Epithelial cell of prostate (primary cell): Measurements from ENCODE around the gene CUL5.
"Not testable (repeated sequence)": the region's sequence is repeated elsewhere in the genome, so short reads cannot be mapped to it uniquely, and the experiment has no call there.

ENCODE experiments used
- DNase-seq: peaks from one replicate; pipeline ENCODE4 v3.0.0-alpha.2; 2011; ENCODE audit warnings: low read depth, low spot score
- H3K27ac ChIP-seq: fragments of 450-650 bp; 2 replicates; pipeline ENCODE4 v1.5.1; 2017; ENCODE audit warnings: mild to moderate bottlenecking

The CUL5 gene

DNA sequence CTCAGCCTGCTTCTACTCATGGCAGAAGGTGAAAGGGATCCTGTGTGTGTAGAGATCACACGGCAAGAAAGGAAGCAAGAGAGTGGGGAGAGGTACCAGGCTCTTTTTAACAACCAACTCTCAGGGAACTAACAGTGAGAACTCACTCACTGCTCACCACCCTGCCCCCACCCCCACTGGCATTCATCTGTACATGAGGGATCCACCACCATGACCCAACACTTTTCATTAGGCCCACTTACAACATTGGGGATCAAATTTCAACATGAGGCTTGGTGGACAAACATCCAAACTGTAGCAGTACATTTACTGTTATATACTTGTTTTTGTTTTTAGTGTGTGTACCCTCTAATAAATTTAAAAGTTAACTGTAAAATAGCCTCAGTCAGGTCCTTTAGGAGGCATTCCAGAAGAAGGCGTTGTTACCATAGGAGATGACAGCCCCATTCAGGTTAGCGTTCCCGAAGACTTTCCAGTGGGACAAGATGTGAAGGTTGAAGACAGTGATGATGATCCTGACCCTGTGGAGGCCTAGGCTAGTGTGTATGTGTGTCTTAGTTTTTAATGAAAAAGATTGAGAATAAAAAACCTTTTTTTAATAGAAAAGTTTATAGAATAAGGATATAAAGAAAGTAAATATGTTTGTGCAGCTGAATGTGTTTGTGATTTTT is 11.3 kb downstream of the CUL5 start:
- DNase-seq, result no peak
- H3K27ac ChIP-seq, result no peak overlapping the region

- H3K27ac ChIP-seq, result no peak overlapping the region
- DNase-seq, result no peak
Measured at GRCh38 chr11:108025387-108026080, 16.8 kb downstream of the CUL5 start.

DNA sequence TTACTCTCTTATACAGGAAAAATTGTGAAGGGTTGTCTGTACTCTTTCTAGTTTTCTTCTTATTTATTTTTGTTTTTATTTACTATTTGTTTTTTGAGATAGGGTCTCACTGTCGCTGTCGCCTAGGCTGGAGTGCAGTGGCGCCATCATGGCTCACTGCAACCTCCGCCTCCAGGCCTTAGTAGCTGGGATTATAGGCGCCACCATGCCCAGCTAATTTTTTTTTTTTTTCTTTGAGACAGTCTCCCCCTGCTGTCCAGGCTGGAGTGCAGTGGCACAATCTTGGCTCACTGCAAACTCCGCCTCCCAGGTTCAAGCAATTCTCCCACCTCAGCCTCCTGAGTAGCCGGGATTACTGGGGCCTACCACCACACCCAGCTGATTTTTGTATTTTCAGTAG is 18.4 kb downstream of the CUL5 start:
- H3K27ac ChIP-seq, result no peak overlapping the region

GRCh38 chr11:108028822-108029441 is 20.2 kb downstream of the CUL5 start:
- not testable (repeated sequence) for H3K27ac ChIP-seq, DNase-seq

More for the DNA sequence above, 18.4 kb downstream of the CUL5 start:
- no peak for DNase-seq

DNA sequence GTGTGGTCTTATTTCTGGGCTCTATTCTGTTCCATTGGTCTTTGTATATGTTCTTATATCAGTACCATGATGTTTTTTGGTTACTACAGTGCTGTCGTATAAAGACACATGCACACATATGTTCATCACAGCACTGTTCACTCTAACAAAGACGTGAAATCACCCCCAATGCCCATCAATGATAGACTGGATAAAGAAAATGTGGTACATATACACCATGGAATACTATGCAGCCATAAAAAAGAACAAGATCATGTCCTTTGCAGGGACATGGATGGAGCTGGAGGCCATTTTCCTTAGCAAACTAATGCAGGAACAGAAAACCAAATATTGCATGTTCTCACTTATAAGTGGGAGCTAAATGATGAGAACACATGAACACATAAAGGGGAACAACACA is 22.9 kb downstream of the CUL5 start:
- DNase-seq, H3K27ac ChIP-seq: not testable (repeated sequence)

DNA sequence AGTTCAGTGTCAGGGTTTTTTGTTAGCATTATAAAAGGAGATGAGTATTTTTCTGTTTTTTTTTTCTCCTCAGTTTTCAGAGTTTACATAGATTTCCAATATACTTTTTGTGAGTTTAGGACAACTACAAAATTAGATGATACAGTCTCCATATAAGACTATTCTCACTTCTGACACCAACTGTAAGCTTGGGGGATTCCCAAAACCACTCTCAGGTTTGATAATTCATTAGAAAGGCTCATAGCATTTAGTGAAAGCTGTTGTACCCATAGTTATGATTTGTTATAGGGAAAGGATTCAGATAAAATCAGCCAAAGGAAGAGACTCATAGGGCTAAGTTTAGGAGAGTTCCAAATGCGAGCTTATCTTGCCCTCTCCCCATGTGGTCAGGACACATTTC is 24.1 kb downstream of the CUL5 start:
- no peak for DNase-seq
- H3K27ac ChIP-seq, result no peak overlapping the region

DNA sequence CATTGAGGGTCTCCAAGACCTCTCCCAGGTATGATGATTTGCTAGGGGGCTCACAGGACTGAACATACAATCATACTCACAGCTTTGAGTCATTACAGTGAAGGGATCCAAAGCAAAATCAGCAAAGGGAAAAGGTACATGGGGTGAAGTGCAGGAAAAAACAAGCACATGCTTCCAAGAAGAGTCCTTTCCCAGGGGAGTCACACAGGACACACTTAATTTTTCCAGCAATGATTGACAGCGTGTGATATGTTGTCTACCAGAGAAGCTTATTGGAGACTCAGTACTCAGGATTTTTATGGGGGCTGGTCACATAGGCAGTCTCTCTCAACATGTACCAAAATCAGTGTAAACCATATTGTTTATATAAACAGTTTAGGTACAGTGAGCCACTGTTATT is 25.3 kb downstream of the CUL5 start:
- DNase-seq, result no peak
- H3K27ac ChIP-seq, result no peak overlapping the region

- no peak overlapping the region for H3K27ac ChIP-seq
Measured at GRCh38 chr11:108034952-108035351, 26.3 kb downstream of the CUL5 start.

DNA sequence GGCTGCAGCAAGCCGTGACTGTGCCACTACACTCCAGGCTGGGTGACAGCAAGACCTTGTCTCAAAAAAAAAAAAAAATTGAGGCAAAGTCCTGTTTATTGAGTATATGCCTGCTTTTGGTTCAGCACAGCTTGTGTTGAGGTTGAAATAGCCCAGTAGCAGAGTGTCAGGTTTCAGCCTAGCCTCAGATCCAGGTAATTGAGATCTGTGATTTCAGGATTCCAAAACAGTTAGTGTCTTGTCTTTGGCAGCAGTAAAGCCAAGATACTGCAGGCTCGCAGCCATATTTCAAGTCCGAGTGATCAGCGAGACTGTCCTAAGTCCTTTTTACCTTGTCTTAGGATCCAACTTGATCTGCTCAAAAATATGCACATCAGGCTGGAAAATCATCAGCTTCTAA is 27.0 kb downstream of the CUL5 start:
- DNase-seq, result no peak
- no peak overlapping the region for H3K27ac ChIP-seq

More at GRCh38 chr11:108034952-108035351, 26.3 kb downstream of the CUL5 start:
- DNase-seq, result no peak

DNA sequence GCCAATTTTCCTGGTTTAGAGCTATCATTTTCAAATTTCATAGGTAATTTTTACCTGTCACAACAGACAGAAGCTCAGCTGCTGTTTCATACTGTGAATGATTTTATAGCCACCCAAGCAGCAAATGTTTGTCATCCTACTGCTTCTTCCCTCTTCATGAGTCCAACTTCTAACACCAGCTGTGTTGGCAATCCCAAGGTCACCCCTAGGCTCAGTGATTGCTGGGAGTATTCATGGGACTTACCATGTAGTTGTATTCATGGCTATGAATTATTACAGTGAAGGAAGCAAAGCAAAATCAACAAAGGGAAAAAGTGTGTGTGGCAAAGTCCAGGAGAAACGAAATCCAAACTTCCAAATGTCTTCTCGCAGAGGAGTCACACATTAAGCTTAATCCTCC is 28.5 kb downstream of the CUL5 start:
- DNase-seq, result no peak
- no peak overlapping the region for H3K27ac ChIP-seq

- no peak for DNase-seq
- H3K27ac ChIP-seq, result no peak overlapping the region
Measured at GRCh38 chr11:108037636-108038035, 28.9 kb downstream of the CUL5 start.

GRCh38 chr11:108048269-108048668 is 39.6 kb downstream of the CUL5 start:
- H3K27ac ChIP-seq, result no peak overlapping the region
- no peak for DNase-seq

- no peak overlapping the region for H3K27ac ChIP-seq
- DNase-seq, result no peak
Measured at GRCh38 chr11:108062336-108062735, 53.6 kb downstream of the CUL5 start.

GRCh38 chr11:108063410-108063809 is 54.7 kb downstream of the CUL5 start:
- DNase-seq, result no peak
- no peak overlapping the region for H3K27ac ChIP-seq

GRCh38 chr11:108069947-108070346 is 61.2 kb downstream of the CUL5 start:
- no peak for DNase-seq
- no peak overlapping the region for H3K27ac ChIP-seq

- H3K27ac ChIP-seq, result no peak overlapping the region
- DNase-seq, result no peak
Measured at GRCh38 chr11:108084811-108085210, 76.1 kb downstream of the CUL5 start.

- no peak for DNase-seq
- H3K27ac ChIP-seq, result no peak overlapping the region
Measured at GRCh38 chr11:108085672-108086071, 77.0 kb downstream of the CUL5 start.

- no peak overlapping the region for H3K27ac ChIP-seq
- DNase-seq, result no peak
Measured at GRCh38 chr11:108092134-108092533, 83.4 kb downstream of the CUL5 start.

DNA sequence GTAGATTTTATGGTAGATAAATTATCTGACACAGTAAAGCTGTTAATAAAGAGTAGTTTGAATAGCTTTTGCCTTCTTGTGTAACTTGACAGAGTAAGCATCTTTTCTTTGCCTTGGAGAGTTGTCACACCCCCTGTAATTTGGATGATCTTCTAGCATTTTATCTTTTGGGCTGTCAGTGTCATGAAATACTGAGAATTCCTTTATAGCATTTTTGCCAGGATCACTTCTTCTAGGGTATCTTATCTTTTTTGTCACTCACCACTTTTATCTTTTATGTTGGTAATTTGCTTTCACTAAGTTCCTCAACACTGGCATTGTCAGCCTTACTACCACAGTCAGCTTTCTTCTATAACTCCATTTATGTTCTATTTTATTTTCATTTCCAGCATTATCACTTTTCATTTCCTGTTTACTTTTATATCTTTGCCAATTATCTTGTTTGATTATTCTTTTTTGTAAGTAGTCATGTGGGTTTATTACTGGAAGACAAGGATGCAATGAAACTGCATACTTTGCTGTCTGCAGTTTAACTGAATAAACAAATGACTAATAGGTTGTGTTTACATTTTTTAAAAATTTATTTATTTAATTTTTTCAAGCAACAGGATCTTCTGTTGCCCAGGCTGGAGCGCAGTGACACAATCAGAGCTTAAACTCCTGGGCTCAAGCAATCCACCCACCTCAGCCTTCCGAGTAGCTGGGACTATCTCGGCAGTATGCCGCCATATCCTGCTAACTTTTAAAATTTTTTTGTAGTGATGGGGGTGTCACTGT is 84.6 kb downstream of the CUL5 start:
- no peak for DNase-seq
- H3K27ac ChIP-seq, result no peak overlapping the region

DNA sequence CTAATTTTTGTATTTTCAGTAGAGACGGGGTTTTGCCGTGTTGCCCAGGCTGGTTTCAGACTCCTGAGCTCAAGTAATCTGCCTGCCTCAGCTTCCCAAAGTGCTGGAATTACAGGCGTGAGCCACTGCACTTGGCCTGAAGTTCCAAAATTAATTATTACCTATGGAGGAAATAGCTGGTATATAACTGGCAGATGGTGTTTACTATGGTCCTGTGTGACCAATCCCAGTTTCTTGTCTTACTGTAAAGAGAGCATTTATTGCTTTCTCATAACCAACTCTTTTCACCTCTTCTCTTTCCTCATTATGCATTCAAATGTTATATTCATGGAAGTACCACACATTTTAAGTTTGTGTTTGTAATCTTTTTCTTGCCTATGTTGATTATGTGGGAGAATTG is 88.5 kb downstream of the CUL5 start:
- no peak overlapping the region for H3K27ac ChIP-seq
- DNase-seq, result no peak
